Duodenal mucosa (tissue), 2 donors: ENCODE results near the gene TEAD2.

ENCODE experiments used
- H3K27ac ChIP-seq: one replicate; pipeline ENCODE4 v1.7.0; 2013; ENCODE audit warnings: low read depth, low read length
- H3K27me3 ChIP-seq, 2 donors: one replicate each; pipeline ENCODE4 v1.7.0; 2013; ENCODE audit warnings: low read length in 2 of 2, control low read depth in 1 of 2; ENCODE audit not compliant: insufficient read depth in 2 of 2, control insufficient read depth in 1 of 2
- H3K36me3 ChIP-seq, 2 donors: one replicate each; pipeline ENCODE4 v1.7.0; 2013; ENCODE audit warnings: low read length in 2 of 2, control low read depth in 1 of 2; ENCODE audit not compliant: insufficient read depth in 2 of 2, control insufficient read depth in 1 of 2
- H3K4me1 ChIP-seq, 2 donors: one replicate each; pipeline ENCODE4 v1.7.0; 2013; ENCODE audit warnings: low read length in 2 of 2, control low read depth in 1 of 2; ENCODE audit not compliant: insufficient read depth in 2 of 2, control insufficient read depth in 1 of 2
- H3K4me3 ChIP-seq, 2 donors: one replicate each; pipeline ENCODE4 v1.7.0; 2013; ENCODE audit warnings: low read length in 2 of 2, low read depth in 1 of 2
- H3K9ac ChIP-seq, 2 donors: one replicate each; pipeline ENCODE4 v1.7.0; 2013; ENCODE audit warnings: low read length in 2 of 2, low read depth in 1 of 2
- H3K9me3 ChIP-seq, 2 donors: one replicate each; pipeline ENCODE4 v1.7.0; 2013; ENCODE audit warnings: low read length in 2 of 2, control low read depth in 1 of 2; ENCODE audit not compliant: control insufficient read depth in 1 of 2

Gene TEAD2

DNA sequence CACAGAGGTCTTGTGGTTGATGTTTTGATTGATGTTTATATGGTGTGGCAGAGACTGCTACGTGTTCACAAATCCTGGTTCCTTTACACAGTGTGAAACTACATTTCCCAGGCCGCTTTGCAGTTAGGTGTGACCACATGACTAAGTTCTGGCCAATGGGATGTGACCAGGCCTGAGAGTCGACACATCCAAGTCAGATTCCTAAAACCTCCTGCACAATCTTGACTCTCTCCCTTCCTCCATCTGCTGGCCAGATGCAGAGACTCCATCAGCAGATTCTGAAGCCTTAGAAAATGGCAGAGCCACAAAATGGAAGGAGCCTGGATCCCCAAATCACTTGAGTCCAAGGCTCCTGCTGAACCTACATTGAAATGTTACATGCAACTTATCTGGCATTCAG is 14.4 kb downstream of the TEAD2 start:
- Histone ChIP-seq H3K9ac (no peak overlapping the region), H3K4me1 (no peaks in the 10 kb centered on the region), H3K27ac (no peak overlapping the region), H3K27me3 (no peaks in the 10 kb centered on the region), H3K9me3 (no peaks in the 10 kb centered on the region), H3K36me3 (peaks cover 0 to 7% of the 10 kb centered on the region in 2 donors), H3K4me3 (no peak overlapping the region)

DNA sequence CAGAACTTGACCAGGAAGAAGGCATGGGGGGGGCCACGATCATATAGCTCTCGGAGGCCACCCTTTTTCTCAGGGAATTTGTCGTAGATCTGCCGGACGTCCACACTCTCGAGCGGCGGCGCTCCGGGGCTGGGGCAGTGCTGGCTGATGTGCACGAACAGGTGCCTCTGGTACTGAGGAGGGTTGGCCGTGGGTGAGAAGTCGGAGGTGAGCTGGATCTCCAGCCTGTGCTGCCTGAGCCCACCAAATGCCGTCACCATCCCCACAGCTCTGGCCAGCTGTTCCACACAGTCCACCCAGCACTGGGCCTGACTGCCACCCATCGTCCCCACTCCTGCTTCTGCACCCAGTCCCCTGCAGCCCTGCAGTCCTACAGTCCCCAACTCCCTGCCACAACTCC is 15.0 kb downstream of the TEAD2 start:
- peaks cover 0 to 7% of the 10 kb centered on the region in 2 donors for H3K36me3 ChIP-seq
- no peaks in the 10 kb centered on the region for H3K27me3 ChIP-seq
- no peaks in the 10 kb centered on the region for H3K9me3 ChIP-seq
- H3K27ac ChIP-seq = no peak overlapping the region
- H3K9ac ChIP-seq = no peak overlapping the region
- H3K4me1 ChIP-seq = no peaks in the 10 kb centered on the region
- H3K4me3 ChIP-seq = no peak overlapping the region

DNA sequence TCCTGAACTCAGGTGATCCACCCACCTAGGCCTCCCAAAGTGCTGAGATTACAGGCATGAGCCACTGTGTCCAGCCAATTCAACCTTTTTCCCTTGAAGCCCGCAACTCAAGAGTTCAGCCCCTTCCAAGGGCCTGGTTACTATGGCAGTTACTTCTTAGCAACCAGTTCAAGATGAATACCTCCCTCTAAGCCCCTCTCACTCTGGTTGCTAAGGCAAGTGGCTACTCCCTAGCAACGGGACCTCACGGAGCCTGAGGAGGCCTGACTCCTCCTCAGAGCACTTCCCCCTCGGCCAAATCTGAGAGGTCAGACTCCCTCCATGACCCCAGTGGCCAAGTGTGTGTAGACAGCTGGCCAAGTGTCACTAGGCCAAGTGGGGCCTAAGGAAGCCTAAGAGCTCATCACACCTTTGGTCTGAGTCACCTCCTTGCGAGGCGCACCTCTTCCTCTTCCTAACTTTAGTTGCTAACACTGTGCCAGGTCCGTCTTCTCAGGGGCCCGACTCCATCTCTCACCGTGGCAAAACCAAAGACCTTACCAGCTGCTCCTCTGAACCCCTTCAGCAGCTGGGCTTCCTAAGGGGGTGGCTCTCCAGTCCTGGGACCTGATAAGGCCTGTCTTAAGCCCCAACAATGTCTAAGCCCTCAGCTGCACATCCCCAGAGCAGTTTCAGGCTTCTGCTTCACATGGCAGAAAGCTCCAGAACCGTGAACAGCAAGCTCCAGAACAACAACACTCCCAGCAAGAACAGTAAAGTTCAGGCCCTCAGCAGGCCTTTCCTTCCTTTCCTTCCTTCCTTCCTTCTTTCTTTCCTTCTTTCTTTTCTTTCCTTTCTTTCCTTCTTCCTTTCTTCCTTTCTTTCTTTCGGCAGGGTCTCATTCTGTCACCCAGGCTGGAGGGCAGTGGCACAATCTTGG is 17.5 kb downstream of the TEAD2 start:
- peaks cover 5 to 10% of the 10 kb centered on the region in 2 donors for H3K4me1 ChIP-seq
- H3K36me3 ChIP-seq = peaks cover 0 to 7% of the 10 kb centered on the region in 2 donors
- no peak overlapping the region for H3K4me3 ChIP-seq

DNA sequence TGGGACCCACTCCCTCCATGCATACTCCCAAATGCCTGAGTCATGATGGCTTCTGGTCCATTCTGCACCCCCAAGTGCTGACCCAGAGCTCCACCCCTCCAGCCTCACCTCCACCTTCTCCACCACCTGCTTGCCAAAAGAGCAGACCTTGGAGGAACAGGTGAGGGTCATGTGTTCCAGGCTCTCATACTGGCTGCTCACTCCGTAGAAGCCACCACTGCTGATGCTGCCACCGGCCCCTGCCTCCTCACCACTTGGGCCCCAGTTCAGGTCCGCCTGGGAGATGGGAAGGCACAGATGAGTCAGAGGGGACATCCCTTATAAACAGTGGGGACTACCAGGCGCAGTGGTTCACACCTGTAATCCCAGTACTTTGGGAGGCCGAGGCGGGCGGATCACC is 19.1 kb downstream of the TEAD2 start:
- Histone ChIP-seq H3K9me3 (no peaks in the 10 kb centered on the region), H3K4me3 (no peak overlapping the region), H3K9ac (no peak overlapping the region), H3K27me3 (no peaks in the 10 kb centered on the region), H3K27ac (no peak overlapping the region), H3K36me3 (peaks cover 0 to 7% of the 10 kb centered on the region in 2 donors), H3K4me1 (peaks cover 10 to 25% of the 10 kb centered on the region in 2 donors)

More for the DNA sequence above, 17.5 kb downstream of the TEAD2 start:
- Histone ChIP-seq H3K27me3 (no peaks in the 10 kb centered on the region), H3K9me3 (no peaks in the 10 kb centered on the region), H3K9ac (no peak overlapping the region), H3K27ac (no peak overlapping the region)

DNA sequence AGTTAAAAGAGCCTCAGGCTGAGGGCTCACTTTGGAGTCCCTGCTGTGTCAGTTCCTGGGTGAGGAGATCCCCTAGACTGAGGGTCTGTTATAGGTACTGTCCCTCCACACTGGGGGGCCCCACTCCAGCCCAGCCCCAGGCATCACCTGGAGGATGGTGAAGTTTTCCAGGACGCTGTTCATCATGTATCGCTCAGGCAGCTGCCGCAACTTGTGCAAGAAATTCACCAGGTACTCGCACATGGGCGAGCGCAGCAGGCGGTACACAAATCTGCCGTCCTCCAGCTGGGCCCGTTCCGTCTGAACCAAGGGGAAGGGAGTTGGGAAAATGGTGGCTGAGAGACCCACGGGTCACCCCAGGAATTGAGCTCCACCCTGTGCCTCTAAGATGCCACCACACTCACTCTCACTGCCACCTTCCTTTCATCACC is 19.9 kb downstream of the TEAD2 start:
- no peak overlapping the region for H3K4me3 ChIP-seq
- no peaks in the 10 kb centered on the region for H3K27me3 ChIP-seq
- H3K4me1 ChIP-seq = peaks cover 10 to 25% of the 10 kb centered on the region in 2 donors
- no peaks in the 10 kb centered on the region for H3K9me3 ChIP-seq
- H3K27ac ChIP-seq = no peak overlapping the region
- peaks cover 0 to 7% of the 10 kb centered on the region in 2 donors for H3K36me3 ChIP-seq
- H3K9ac ChIP-seq = no peak overlapping the region

DNA sequence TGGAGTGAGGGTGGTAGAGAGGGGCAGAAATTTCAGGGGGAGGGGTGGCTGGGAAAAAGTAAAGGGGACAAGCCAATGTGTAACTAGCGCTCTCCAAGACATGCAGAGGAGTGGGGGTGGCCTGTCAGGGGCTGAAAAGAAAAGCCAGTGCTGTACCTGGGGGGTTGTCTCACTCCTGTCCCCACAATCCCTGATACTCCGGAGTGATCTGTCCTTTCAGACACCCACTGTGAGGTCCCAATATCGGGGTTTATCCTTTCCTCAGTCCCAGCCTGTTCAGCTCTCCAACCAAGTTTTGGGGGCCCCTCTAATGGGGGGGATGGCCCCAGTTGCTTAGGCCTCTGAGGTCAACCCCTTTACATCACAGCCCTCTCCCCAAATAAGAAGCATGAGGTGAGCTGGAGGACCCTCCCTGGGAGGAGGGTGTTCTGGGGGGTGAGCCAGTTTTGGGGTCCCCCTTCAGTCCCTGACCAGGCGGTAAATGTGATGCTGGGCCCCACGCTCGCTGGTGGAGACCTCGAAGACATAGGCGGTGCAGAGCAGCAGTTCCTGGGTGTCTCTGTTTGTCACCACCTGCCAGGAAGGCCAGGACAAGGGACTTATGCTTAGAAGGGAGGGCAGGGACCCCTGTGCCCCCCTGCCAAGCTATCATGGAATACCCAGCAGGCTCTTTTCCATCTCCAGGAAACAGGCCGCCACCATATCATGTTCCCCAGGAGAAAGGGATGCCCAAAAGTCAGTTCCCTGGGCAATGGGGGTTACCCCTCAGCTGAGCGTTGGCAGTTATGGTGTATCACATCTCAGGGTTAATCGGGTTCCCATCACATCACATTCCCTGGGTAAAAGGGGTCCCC is 21.1 kb downstream of the TEAD2 start:
- Histone ChIP-seq H3K4me1 (peaks cover 10 to 25% of the 10 kb centered on the region in 2 donors), H3K36me3 (peaks cover 0 to 5% of the 10 kb centered on the region in 2 donors), H3K4me3 (no peak overlapping the region), H3K9ac (no peak overlapping the region), H3K9me3 (no peaks in the 10 kb centered on the region), H3K27ac (no peak overlapping the region), H3K27me3 (no peaks in the 10 kb centered on the region)

DNA sequence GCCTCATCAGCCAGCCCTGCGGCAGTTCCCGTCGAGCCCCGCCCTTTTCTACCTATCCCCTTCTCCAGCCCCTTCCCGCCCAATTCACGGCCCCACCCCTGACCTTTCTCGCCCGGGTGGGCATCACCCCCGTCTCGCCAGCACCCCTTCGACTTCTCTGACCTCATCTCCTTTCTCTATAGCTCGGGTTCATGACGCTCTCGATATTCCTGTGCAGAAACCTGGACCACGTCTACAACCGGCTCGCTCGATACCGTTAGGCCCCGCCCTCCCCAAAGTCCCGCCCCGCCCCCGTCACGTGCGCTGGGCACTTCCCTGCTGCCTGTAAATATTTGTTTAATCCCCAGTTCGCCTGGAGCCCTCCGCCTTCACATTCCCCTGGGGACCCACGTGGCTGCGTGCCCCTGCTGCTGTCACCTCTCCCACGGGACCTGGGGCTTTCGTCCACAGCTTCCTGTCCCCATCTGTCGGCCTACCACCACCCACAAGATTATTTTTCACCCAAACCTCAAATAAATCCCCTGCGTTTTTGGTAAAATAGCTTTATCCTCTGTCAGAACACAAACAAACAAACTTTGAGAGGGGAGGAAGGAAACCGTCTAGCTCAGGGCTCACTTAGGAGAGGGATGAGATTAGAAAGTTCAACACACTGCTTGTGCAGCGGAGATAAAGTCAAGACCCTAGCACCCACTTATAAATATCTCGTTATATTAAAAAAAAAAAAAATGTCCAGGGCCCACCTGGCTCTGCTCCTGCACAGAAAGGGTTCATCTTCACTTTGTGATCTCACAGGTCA is 21.9 kb downstream of the TEAD2 start:
- Histone ChIP-seq H3K4me1 (peaks cover 10 to 25% of the 10 kb centered on the region in 2 donors), H3K27ac (peak overlapping the region; percentile 73), H3K9ac (peak overlapping the region in 1 of 2 donors; percentile 43), H3K9me3 (no peaks in the 10 kb centered on the region), H3K27me3 (no peaks in the 10 kb centered on the region), H3K4me3 (peak overlapping the region; percentile 57 to 64), H3K36me3 (peaks cover 0 to 5% of the 10 kb centered on the region in 2 donors)

DNA sequence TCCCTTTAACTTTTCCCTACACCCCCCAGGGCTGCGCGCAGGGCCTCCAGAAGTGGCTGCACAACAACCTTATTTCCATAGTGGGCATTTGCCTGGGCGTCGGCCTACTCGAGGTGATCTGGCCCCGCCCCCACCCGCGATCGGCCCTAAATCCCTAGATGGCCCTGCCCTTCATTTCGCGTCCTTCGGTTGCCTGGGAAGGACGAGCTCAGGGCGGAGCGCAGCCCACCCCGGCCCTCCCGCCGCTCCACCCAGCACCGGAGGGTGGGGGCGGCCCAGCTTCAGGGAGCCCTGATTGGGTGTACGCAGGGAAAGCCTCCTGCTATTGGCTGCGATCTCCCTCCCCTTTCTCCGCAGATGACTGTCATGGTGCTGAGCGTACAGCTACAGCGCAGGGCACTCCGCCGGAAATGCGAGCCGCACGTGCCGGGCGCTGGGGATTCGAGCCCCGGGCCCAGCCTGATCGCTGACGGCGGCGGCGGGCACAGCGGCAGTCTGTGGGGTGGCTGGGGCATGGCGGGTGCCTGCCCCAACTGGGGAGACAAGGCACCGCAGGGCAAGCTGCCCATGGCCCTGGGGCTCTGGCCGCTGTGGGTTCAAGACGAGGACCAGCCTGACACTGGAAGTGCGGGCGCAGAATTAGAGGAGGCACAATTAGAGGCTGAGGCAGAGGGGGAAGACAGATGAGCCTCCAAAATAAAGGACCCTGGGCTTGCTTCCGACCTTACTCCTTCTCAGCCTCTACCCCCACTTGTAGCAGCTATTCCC is 22.7 kb downstream of the TEAD2 start:
- Histone ChIP-seq H3K27me3 (no peaks in the 10 kb centered on the region), H3K4me3 (peak overlapping the region; percentile 57 to 64), H3K9ac (peak overlapping the region in 1 of 2 donors; percentile 43), H3K4me1 (peaks cover 10 to 25% of the 10 kb centered on the region in 2 donors), H3K27ac (peak overlapping the region; percentile 73), H3K36me3 (peaks cover 0 to 5% of the 10 kb centered on the region in 2 donors), H3K9me3 (no peaks in the 10 kb centered on the region)

DNA sequence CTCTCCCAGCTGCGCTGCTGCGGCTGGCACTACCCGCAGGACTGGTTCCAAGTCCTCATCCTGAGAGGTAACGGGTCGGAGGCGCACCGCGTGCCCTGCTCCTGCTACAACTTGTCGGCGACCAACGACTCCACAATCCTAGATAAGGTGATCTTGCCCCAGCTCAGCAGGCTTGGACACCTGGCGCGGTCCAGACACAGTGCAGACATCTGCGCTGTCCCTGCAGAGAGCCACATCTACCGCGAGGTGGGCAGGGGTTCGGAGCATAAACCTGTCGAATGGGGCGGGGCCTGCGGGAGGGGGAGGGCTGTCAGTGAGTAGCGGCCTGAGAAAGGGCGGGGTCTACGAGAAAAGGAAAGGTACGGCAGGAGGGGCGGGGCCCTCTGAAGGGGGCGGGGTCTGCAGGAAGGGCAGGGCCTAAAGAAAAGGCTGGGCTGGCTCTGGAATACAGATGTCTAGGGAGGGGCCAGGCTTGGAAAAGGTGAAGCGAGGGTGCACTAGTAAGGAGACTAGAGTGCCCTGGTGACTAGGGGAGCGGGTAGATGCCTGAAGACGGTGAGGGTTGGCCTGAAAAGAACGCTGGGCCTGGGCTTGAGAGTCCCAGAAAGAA is 23.4 kb downstream of the TEAD2 start:
- Histone ChIP-seq H3K9me3 (no peaks in the 10 kb centered on the region), H3K27me3 (no peaks in the 10 kb centered on the region), H3K4me3 (peak overlapping the region; percentile 57 to 64), H3K36me3 (peaks cover 0 to 5% of the 10 kb centered on the region in 2 donors), H3K4me1 (peaks cover 10 to 25% of the 10 kb centered on the region in 2 donors), H3K27ac (peak overlapping the region; percentile 50), H3K9ac (peak overlapping the region in 1 of 2 donors; percentile 12)
